Pancreas (tissue), 10 donors: ENCODE measurements around the gene STRN4. TPM values are rescaled to one million over a fixed set of nuclear protein-coding genes. Genes with fewer than 3 reads are reported as not detected.

Source experiments
- ATAC-seq, 4 donors: fragments of 200-7000 bp; cut with Tn5 transposase; one replicate each; pipeline versions ENCODE4 v1.8.0 to v1.9.1; 2020; ENCODE audit warnings: mild to moderate bottlenecking in 4 of 4, moderate library complexity in 4 of 4
- DNase-seq, 6 donors: peaks; one replicate each; pipeline ENCODE4 v3.0.0-alpha.2; 2020
- FAIRE-seq: peaks from 2 replicates; lab custom pipeline; 2012; peaks lifted over from hg19 to GRCh38; lab: Jason Lieb, UNC
- H3K27ac ChIP-seq, 4 donors: fragments of 200-600 bp; sonication (generic); 1 replicate in 3 of 4; 2 replicates in 1 of 4; pipeline versions ENCODE4 v1.5.0 to v1.8.0; 2020
- H3K27me3 ChIP-seq, 4 donors: fragments of 200-600 bp; one replicate each; pipeline ENCODE4 v1.8.0; 2021
- H3K36me3 ChIP-seq, 3 donors: fragments of 200-600 bp; sonication (generic) in 1 of 3; one replicate each; pipeline versions ENCODE4 v1.5.0 to v1.8.0; 2020 to 2021
- H3K4me1 ChIP-seq, 3 donors: fragments of 200-600 bp; one replicate each; pipeline ENCODE4 v1.8.0; 2021
- H3K4me3 ChIP-seq, 4 donors: fragments of 200-600 bp; sonication (generic) in 2 of 4; one replicate each; pipeline versions ENCODE4 v1.5.0 to v1.8.0; 2020 to 2021
- H3K9me3 ChIP-seq, 4 donors: fragments of 200-600 bp; one replicate each; pipeline ENCODE4 v1.8.0; 2021
- CTCF ChIP-seq, 4 donors: fragments of 200-600 bp; sonication (generic) in 3 of 4; IDR thresholded peaks; one replicate each; pipeline versions ENCODE4 v1.5.0 to v1.8.0; 2021; ENCODE audit warnings: antibody characterized with exemption in 4 of 4
- WGBS, 2 donors: extraction: QIAGEN DNeasy Blood & Tissue Kit; methylation state at CpG; one replicate each; pipeline ENCODE4 v1.1.7; 2013; 5-methylcytosine and 5-hydroxymethylcytosine counted together
- intact Hi-C, 3 donors: fragments of 100-400 bp; cut with DNase I; formaldehyde crosslinking; loops; one replicate each; pipeline versions ENCODE4 v1.11.1 to v1.14.2; 2022
- polyA plus RNA-seq, 2 donors: library from polyadenylated mRNA; stranded (reverse); fragments of 200-250 nt; gene quantifications; one replicate each; pipeline ENCODE4 v1.2.3, GENCODE V29; 2013
- total RNA-seq, 6 donors: library from RNA; stranded (reverse); fragmentation: NEBNext Ultra II Directional in 4 of 6; extraction: Animal tissue kit (Norgen Biotek cat#: 25700) in 4 of 6; gene quantifications; one replicate each; pipeline versions ENCODE4 v1.2.1 to v1.2.4, GENCODE V29; 2021 to 2023
- donor health status: healthy with polysubstance abuse.
- donor health status: DM: no; HTN: no; CAD: no; lungs with moderate emphysema.
- donor health status: DM: no; HTN: no; CAD: no.
- donor health status: control.
- donor health status: control.
- donor health status: Bipolar disorder and iron deficiency.
- donor health status: DM: yes; HTN: yes; CAD: no.
- donor health status: DM: no; HTN: no; CAD: no.
- donor health status: DM: no; HTN: no; CAD: no.
- donor health status: DM: yes; HTN: yes; CAD: no.

STRN4 gene
- total and polyA plus RNA-seq, 8 donors, result 26.4 to 48.0 (median 37.7) TPM

- TF ChIP-seq CTCF (IDR thresholded peaks at IDR 0.05), result no peak
- H3K27me3 ChIP-seq, result no peaks in the 10 kb centered on the region
- no peaks in the 10 kb centered on the region for H3K9me3 ChIP-seq
- FAIRE-seq, result no peak
- intact Hi-C loops, result no loop called here
- H3K4me1 ChIP-seq, result no peaks in the 10 kb centered on the region
- no peak for DNase-seq
- peaks cover 0 to 66% (median 33%) of the 10 kb centered on the region in 3 donors for H3K36me3 ChIP-seq
- 47% methylated on average over 2 of the region's 2 CpGs for WGBS, 2 donors
- no peak overlapping the region for H3K4me3 ChIP-seq
- no peak overlapping the region for H3K27ac ChIP-seq
- no peak for ATAC-seq
Observed at GRCh38 chr19:46691104-46691503, 55.1 kb downstream of the STRN4 start.

- no peak for DNase-seq
- H3K4me3 ChIP-seq, result no peak overlapping the region
- no peaks in the 10 kb centered on the region for H3K9me3 ChIP-seq
- no peak for ATAC-seq
- no peak overlapping the region for H3K27ac ChIP-seq
- no peaks in the 10 kb centered on the region for H3K4me1 ChIP-seq
- intact Hi-C loops, result no loop called here
- no peak for FAIRE-seq
- H3K36me3 ChIP-seq, result peaks cover 0 to 70% (median 30%) of the 10 kb centered on the region in 3 donors
- no peak for TF ChIP-seq CTCF (IDR thresholded peaks at IDR 0.05)
- 95% methylated on average over 14 of the region's 14 CpGs for WGBS, 2 donors
- H3K27me3 ChIP-seq, result no peaks in the 10 kb centered on the region
Observed at GRCh38 chr19:46689358-46689757, 56.9 kb downstream of the STRN4 start.

- Histone ChIP-seq H3K27ac (no peak overlapping the region), H3K4me3 (no peak overlapping the region), H3K27me3 (no peaks in the 10 kb centered on the region), H3K9me3 (no peaks in the 10 kb centered on the region), H3K4me1 (no peaks in the 10 kb centered on the region), H3K36me3 (peaks cover 0 to 65% (median 23%) of the 10 kb centered on the region in 3 donors)
- intact Hi-C loops, result no loop called here
- WGBS, 2 donors, result 92 to 94% methylated on average over 6 of the region's 6 CpGs
- no peak for FAIRE-seq
- DNase-seq, result no peak
- no peak for ATAC-seq
- no peak for TF ChIP-seq CTCF (IDR thresholded peaks at IDR 0.05)
Observed at GRCh38 chr19:46687438-46688145, 58.7 kb downstream of the STRN4 start.

GRCh38 chr19:46685189-46685588 lies 61.1 kb downstream of the STRN4 start:
- intact Hi-C loops, result no loop called here
- Histone ChIP-seq H3K4me1 (no peaks in the 10 kb centered on the region), H3K27ac (no peak overlapping the region), H3K9me3 (no peaks in the 10 kb centered on the region), H3K4me3 (no peak overlapping the region), H3K27me3 (no peaks in the 10 kb centered on the region), H3K36me3 (peaks cover 0 to 41% (median 6%) of the 10 kb centered on the region in 3 donors)
- ATAC-seq, result no peak
- no peak for TF ChIP-seq CTCF (IDR thresholded peaks at IDR 0.05)
- 52 to 70% methylated on average over 3 of the region's 3 CpGs for WGBS, 2 donors
- no peak for FAIRE-seq
- DNase-seq, result no peak

- 89% methylated on average over 26 of the region's 26 CpGs for WGBS, 2 donors
- no peaks in the 10 kb centered on the region for H3K9me3 ChIP-seq
- H3K36me3 ChIP-seq, result peaks cover 0 to 7% (median 4%) of the 10 kb centered on the region in 3 donors
- ATAC-seq, result peak in 3 of 4 donors; percentile 21 to 57 (median 55)
- intact Hi-C loops, result no loop called here
- peak in 3 of 6 donors; percentile 15 to 61 (median 48) for DNase-seq
- no peak overlapping the region for H3K27ac ChIP-seq
- no peak overlapping the region for H3K4me3 ChIP-seq
- no peak for TF ChIP-seq CTCF (IDR thresholded peaks at IDR 0.05)
- H3K4me1 ChIP-seq, result no peaks in the 10 kb centered on the region
- no peak for FAIRE-seq
- no peaks in the 10 kb centered on the region for H3K27me3 ChIP-seq
Observed at GRCh38 chr19:46678110-46678732, 68.0 kb downstream of the STRN4 start.
